Parathyroid adenoma (tissue), 2 donors: ENCODE data around the gene CFAP53.

ENCODE experiments used
- H2AFZ ChIP-seq: fragments of 300-600 bp; sonication (generic); one replicate; pipeline ENCODE4 v1.7.0; 2017; ENCODE audit warnings: antibody characterized with exemption, mild to moderate bottlenecking
- H3K27ac ChIP-seq: fragments of 300-600 bp; sonication (generic); one replicate; pipeline ENCODE4 v1.7.0; 2017
- H3K27me3 ChIP-seq: fragments of 300-600 bp; sonication (generic); one replicate; pipeline ENCODE4 v1.7.0; 2017; ENCODE audit warnings: low read length; ENCODE audit not compliant: control insufficient read depth, insufficient read depth
- H3K36me3 ChIP-seq: fragments of 300-600 bp; sonication (generic); one replicate; pipeline ENCODE4 v1.7.0; 2017; ENCODE audit warnings: low read length; ENCODE audit not compliant: control insufficient read depth, insufficient read depth
- H3K4me1 ChIP-seq: fragments of 300-600 bp; sonication (generic); one replicate; pipeline ENCODE4 v1.7.0; 2017; ENCODE audit warnings: control low read depth
- H3K4me2 ChIP-seq: fragments of 300-600 bp; sonication (generic); one replicate; pipeline ENCODE4 v1.7.0; 2017; ENCODE audit warnings: low read length
- H3K4me3 ChIP-seq: fragments of 300-600 bp; sonication (generic); one replicate; pipeline ENCODE4 v1.7.0; 2017; ENCODE audit warnings: low read depth, low read length
- H3K79me2 ChIP-seq: fragments of 300-600 bp; sonication (generic); one replicate; pipeline ENCODE4 v1.7.0; 2017; ENCODE audit warnings: control low read depth
- H3K9ac ChIP-seq: fragments of 300-600 bp; sonication (generic); one replicate; pipeline ENCODE4 v1.7.0; 2017; ENCODE audit warnings: mild to moderate bottlenecking
- H3K9me3 ChIP-seq: fragments of 300-600 bp; sonication (generic); one replicate; pipeline ENCODE4 v1.7.0; 2017; ENCODE audit warnings: low read length; ENCODE audit not compliant: control insufficient read depth
- TF ChIP-seq, protein P1 (sequence below): fragments of 300-600 bp; sonication (generic); IDR thresholded peaks from one replicate; pipeline ENCODE4 v1.7.0; 2017; ENCODE audit warnings: antibody characterized with exemption, mild to moderate bottlenecking
- donor health status: primary hyperparathyroidism.

The CFAP53 gene

DNA sequence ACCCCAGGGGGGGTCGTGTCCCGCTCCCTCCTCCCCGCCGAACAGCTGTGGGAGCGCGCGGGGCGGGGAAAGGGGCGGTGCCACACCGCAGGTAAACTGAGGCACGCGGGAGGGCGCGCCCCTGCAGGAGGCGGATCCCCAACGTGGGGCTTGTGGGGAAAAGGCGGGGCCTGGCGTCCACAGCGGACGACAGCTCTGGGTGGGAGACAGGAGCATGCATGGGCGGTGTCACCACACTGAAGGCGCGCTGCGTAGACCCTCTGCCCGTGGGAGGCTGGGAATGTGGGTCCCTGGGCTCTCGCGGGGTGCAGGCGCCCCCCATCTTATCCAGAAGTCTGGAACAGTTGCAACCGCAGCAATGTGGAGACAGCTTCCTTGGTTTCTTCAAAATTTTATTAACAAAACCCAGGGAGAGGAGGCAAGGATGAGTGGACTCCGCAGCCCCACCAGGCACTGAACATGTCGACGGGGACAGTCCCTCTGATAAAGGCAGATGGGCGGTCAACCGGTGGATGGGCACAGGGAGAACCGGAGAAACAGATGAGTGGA lies 15.8 kb upstream of the CFAP53 start:
- H3K36me3 ChIP-seq, result no peaks in the 10 kb centered on the region
- H3K4me3 ChIP-seq, result peak overlapping the region; percentile 96
- no peaks in the 10 kb centered on the region for H3K27me3 ChIP-seq
- no peaks in the 10 kb centered on the region for H3K9me3 ChIP-seq
- peaks cover 11% of the 10 kb centered on the region for H3K79me2 ChIP-seq
- peak overlapping the region; percentile 34 for H3K9ac ChIP-seq
- peaks cover 13% of the 10 kb centered on the region for H3K4me1 ChIP-seq
- peak overlapping the region; percentile 99 for H3K4me2 ChIP-seq
- peak overlapping the region; percentile 88 for H3K27ac ChIP-seq
- TF ChIP-seq, protein P1, sequence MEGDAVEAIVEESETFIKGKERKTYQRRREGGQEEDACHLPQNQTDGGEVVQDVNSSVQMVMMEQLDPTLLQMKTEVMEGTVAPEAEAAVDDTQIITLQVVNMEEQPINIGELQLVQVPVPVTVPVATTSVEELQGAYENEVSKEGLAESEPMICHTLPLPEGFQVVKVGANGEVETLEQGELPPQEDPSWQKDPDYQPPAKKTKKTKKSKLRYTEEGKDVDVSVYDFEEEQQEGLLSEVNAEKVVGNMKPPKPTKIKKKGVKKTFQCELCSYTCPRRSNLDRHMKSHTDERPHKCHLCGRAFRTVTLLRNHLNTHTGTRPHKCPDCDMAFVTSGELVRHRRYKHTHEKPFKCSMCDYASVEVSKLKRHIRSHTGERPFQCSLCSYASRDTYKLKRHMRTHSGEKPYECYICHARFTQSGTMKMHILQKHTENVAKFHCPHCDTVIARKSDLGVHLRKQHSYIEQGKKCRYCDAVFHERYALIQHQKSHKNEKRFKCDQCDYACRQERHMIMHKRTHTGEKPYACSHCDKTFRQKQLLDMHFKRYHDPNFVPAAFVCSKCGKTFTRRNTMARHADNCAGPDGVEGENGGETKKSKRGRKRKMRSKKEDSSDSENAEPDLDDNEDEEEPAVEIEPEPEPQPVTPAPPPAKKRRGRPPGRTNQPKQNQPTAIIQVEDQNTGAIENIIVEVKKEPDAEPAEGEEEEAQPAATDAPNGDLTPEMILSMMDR, result no peak
- peak overlapping the region; percentile 95 for H2AFZ ChIP-seq

- TF ChIP-seq, protein P1, result peak; percentile 61
- H3K36me3 ChIP-seq, result no peaks in the 10 kb centered on the region
- peaks cover 12% of the 10 kb centered on the region for H3K79me2 ChIP-seq
- H3K9ac ChIP-seq, result peak within 1 kb of the TSS; percentile 73
- peaks cover 13% of the 10 kb centered on the region for H3K4me1 ChIP-seq
- H3K27me3 ChIP-seq, result no peaks in the 10 kb centered on the region
- peak within 1 kb of the TSS; percentile 88 for H3K27ac ChIP-seq
- H3K4me2 ChIP-seq, result peak within 1 kb of the TSS; percentile 99
- no peaks in the 10 kb centered on the region for H3K9me3 ChIP-seq
- H3K4me3 ChIP-seq, result peak within 1 kb of the TSS; percentile 96
- peak within 1 kb of the TSS; percentile 95 for H2AFZ ChIP-seq
Observed at GRCh38 chr18:50281295-50281971, 15.1 kb upstream of the CFAP53 start, which contains the start of gene MBD1. Gene MBD1, minus strand, starts transcription at chr18:50281523. Its CDS starts 1,531 bp downstream, at chr18:50279992.

- H3K4me3 ChIP-seq, result peak overlapping the region; percentile 96
- TF ChIP-seq, protein P1, result no peak
- no peaks in the 10 kb centered on the region for H3K36me3 ChIP-seq
- peak overlapping the region; percentile 73 for H3K9ac ChIP-seq
- no peaks in the 10 kb centered on the region for H3K9me3 ChIP-seq
- H3K27ac ChIP-seq, result peak overlapping the region; percentile 88
- peaks cover 13% of the 10 kb centered on the region for H3K4me1 ChIP-seq
- H3K79me2 ChIP-seq, result peaks cover 16% of the 10 kb centered on the region
- peak overlapping the region; percentile 99 for H3K4me2 ChIP-seq
- H3K27me3 ChIP-seq, result no peaks in the 10 kb centered on the region
- H2AFZ ChIP-seq, result peak overlapping the region; percentile 95
Observed at GRCh38 chr18:50280707-50281294, 14.5 kb upstream of the CFAP53 start.

- TF ChIP-seq, protein P1, result no peak
- no peak overlapping the region for H3K27ac ChIP-seq
- no peaks in the 10 kb centered on the region for H3K36me3 ChIP-seq
- no peak overlapping the region for H2AFZ ChIP-seq
- H3K4me1 ChIP-seq, result peaks cover 13% of the 10 kb centered on the region
- peaks cover 16% of the 10 kb centered on the region for H3K79me2 ChIP-seq
- H3K9me3 ChIP-seq, result no peaks in the 10 kb centered on the region
- H3K4me2 ChIP-seq, result peak overlapping the region; percentile 99
- no peak overlapping the region for H3K9ac ChIP-seq
- H3K4me3 ChIP-seq, result peak overlapping the region; percentile 96
- H3K27me3 ChIP-seq, result no peaks in the 10 kb centered on the region
Observed at GRCh38 chr18:50279752-50280151, 13.5 kb upstream of the CFAP53 start.
